Heart right ventricle (tissue), 16 donors: Measurements from ENCODE around the gene EXD3. TPM values are rescaled to one million over a fixed set of nuclear protein-coding genes. Genes with fewer than 3 reads are reported as not detected.

Source experiments
- ATAC-seq, 8 donors: fragments of 200-7000 bp; cut with Tn5 transposase; one replicate each; pipeline ENCODE4 v1.9.1; 2020; ENCODE audit warnings: mild to moderate bottlenecking in 8 of 8, moderate library complexity in 8 of 8, moderate number of reproducible peaks in 1 of 8
- DNase-seq, 2 donors: peaks; one replicate each; pipeline ENCODE4 v3.0.0-alpha.2; 2020
- H3K27ac ChIP-seq, 10 donors: fragments of 200-600 bp; sonication (generic) in 2 of 10; one replicate each; pipeline versions ENCODE4 v1.5.0 to v1.8.0; 2020 to 2022; ENCODE audit warnings: mild to moderate bottlenecking in 3 of 10
- H3K27me3 ChIP-seq, 7 donors: fragments of 200-600 bp; one replicate each; pipeline ENCODE4 v1.8.0; 2021 to 2022; ENCODE audit warnings: mild to moderate bottlenecking in 2 of 7
- H3K36me3 ChIP-seq, 9 donors: fragments of 200-600 bp; sonication (generic) in 1 of 9; one replicate each; pipeline versions ENCODE4 v1.5.0 to v1.8.0; 2020 to 2022; ENCODE audit warnings: mild to moderate bottlenecking in 2 of 9
- H3K4me1 ChIP-seq, 9 donors: fragments of 200-600 bp; sonication (generic) in 1 of 9; one replicate each; pipeline versions ENCODE4 v1.5.0 to v1.8.0; 2020 to 2022; ENCODE audit warnings: mild to moderate bottlenecking in 4 of 9
- H3K4me3 ChIP-seq, 10 donors: fragments of 200-600 bp; sonication (generic) in 2 of 10; one replicate each; pipeline versions ENCODE4 v1.5.0 to v1.8.0; 2020 to 2022; ENCODE audit warnings: mild to moderate bottlenecking in 7 of 10, moderate library complexity in 2 of 10
- H3K9me3 ChIP-seq, 11 donors: fragments of 200-600 bp in 10 of 11; sonication (generic) in 2 of 11; one replicate each; pipeline versions ENCODE4 v1.5.0 to v1.8.0; 2013 to 2022; ENCODE audit warnings: mild to moderate bottlenecking in 2 of 11, control low read depth in 1 of 11, moderate library complexity in 1 of 11
- WGBS, 2 donors: extraction: QIAGEN DNeasy Blood & Tissue Kit; methylation state at CpG; one replicate each; pipeline ENCODE4 v1.1.7; 2013; ENCODE audit warnings: inconsistent platforms in 1 of 2; 5-methylcytosine and 5-hydroxymethylcytosine counted together
- intact Hi-C, 10 donors: fragments of 100-400 bp; cut with DNase I; formaldehyde crosslinking; loops; one replicate each; pipeline versions ENCODE4 v1.11.1 to v1.14.2; 2022
- polyA plus RNA-seq, 2 donors: library from polyadenylated mRNA; stranded (reverse); fragments of 200-250 nt; gene quantifications; one replicate each; pipeline ENCODE4 v1.2.3, GENCODE V29; 2013
- total RNA-seq, 10 donors: library from RNA; stranded (reverse); fragmentation: NEBNext Ultra II Directional in 3 of 10; extraction: Animal tissue kit (Norgen Biotek cat#: 25700) in 3 of 10; gene quantifications; one replicate each; pipeline versions ENCODE4 v1.2.1 to v1.2.4, GENCODE V29; 2021 to 2023
- TF ChIP-seq, protein P1 (sequence below), 9 donors: fragments of 200-600 bp; sonication (generic) in 2 of 9; IDR thresholded peaks; one replicate each; pipeline versions ENCODE4 v1.5.0 to v1.8.0; 2021 to 2022; ENCODE audit warnings: antibody characterized with exemption in 9 of 9, mild to moderate bottlenecking in 5 of 9, moderate library complexity in 1 of 9
- donor health status: Arrhythmogenic right ventricular cardiomyopathy.
- donor health status: ischemic (EF 13 %, LVEDD 7.1; RV severe dilation, severe dysfunction).
- donor health status: healthy with polysubstance abuse.
- donor health status: DM: no; HTN: yes; CAD: no.
- donor health status: DM: no; HTN: no; CAD: no.
- donor health status: ischemic (EF 25% LVEDD 6.9; RV normal size, moderate dysfunction).
- donor health status: ischemic (EF 25% LVEDD 5.7; RV mildly dilated, moderate dysfunction).
- donor health status: healthy.
- donor health status: DM: yes; HTN: yes; CAD: no.
- donor health status: Ischemic cardiomyopathy.
- donor health status: ischemic (EF 35%, LVEDD 5.7; RV mildly dilated, moderate dysfunction).
- donor health status: nonischemic (EF 11% LVEDD 7.7; RV severe dilation, severe dysfunction).
- donor health status: DM: yes; HTN: yes; CAD: no.
- donor health status: PGD.
- donor health status: ischemic (EF 29% LVEDD 5.4; RV normal size, mild dysfunction).
- donor health status: nonischemic (EF 23%, LVEDD 6.1; RV moderate dilation, normal function).

EXD3 gene
- total and polyA plus RNA-seq, 12 donors = 5.8 to 33.0 (median 9.2) TPM

DNA sequence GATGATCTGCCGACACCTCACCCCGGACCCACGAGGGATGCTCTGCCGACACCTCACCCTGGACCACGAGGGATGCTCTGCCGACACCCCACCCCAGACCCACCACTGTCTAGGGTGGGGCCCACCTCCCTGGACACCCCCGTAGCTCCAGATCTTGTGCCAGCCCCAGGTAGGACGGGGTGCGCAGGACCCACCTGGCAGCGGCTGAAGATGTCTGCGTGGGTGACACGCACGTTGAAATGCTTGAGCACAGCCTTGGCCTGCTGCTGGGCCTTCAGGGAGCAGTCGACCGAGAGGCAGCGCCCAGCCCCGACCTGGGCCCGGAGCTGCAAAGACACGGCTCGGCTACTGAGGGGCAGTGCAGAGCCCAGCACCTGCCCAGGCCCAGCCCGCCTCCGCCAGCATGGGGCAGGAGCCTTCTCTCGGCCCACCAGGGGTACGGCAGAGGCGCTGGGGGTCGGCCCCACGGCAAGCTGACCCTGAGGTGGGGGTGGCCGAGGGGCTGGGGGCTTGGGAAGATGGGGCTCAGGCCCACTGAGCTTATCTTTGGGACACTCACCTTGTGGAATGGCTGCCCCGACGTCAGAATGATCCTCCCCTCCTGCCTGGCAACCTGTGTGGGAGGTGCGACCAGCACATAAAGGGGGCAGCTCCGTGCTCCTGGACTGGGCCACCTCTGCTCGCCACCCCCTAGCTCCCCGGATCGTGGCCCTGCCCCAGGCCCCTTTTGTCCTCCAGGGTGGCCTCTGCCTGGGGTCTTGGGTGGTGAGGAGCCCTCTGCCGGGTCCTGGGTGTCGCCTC lies 99.2 kb downstream of the EXD3 start:
- ATAC-seq (no peak), DNase-seq (peak in 1 of 2 donors; percentile 19)
- peaks cover 14 to 33% (median 30%) of the 10 kb centered on the region in 9 donors for H3K4me1 ChIP-seq
- no peaks in the 10 kb centered on the region for H3K9me3 ChIP-seq
- H3K27ac ChIP-seq = no peak overlapping the region
- no peaks in the 10 kb centered on the region for H3K36me3 ChIP-seq
- peaks cover 0 to 3% (median 0%) of the 10 kb centered on the region in 7 donors for H3K27me3 ChIP-seq
- H3K4me3 ChIP-seq = no peak overlapping the region
- intact Hi-C loops = no loop called here
- 93 to 95% methylated on average over 35 to 37 of the region's 37 CpGs for WGBS, 2 donors
- TF ChIP-seq, protein P1, sequence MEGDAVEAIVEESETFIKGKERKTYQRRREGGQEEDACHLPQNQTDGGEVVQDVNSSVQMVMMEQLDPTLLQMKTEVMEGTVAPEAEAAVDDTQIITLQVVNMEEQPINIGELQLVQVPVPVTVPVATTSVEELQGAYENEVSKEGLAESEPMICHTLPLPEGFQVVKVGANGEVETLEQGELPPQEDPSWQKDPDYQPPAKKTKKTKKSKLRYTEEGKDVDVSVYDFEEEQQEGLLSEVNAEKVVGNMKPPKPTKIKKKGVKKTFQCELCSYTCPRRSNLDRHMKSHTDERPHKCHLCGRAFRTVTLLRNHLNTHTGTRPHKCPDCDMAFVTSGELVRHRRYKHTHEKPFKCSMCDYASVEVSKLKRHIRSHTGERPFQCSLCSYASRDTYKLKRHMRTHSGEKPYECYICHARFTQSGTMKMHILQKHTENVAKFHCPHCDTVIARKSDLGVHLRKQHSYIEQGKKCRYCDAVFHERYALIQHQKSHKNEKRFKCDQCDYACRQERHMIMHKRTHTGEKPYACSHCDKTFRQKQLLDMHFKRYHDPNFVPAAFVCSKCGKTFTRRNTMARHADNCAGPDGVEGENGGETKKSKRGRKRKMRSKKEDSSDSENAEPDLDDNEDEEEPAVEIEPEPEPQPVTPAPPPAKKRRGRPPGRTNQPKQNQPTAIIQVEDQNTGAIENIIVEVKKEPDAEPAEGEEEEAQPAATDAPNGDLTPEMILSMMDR (IDR thresholded peaks at IDR 0.05) = no peak

- WGBS, 2 donors = 86 to 89% methylated on average over 22 of the region's 22 CpGs
- no peaks in the 10 kb centered on the region for H3K36me3 ChIP-seq
- H3K4me1 ChIP-seq = peaks cover 21 to 52% (median 41%) of the 10 kb centered on the region in 9 donors
- H3K27ac ChIP-seq = peak overlapping the region in 4 of 10 donors; percentile 64 to 90 (median 88)
- H3K27me3 ChIP-seq = peaks cover 0 to 7% (median 4%) of the 10 kb centered on the region in 7 donors
- no peaks in the 10 kb centered on the region for H3K9me3 ChIP-seq
- ATAC-seq (no peak), DNase-seq (no peak)
- intact Hi-C loops = no loop called here
- H3K4me3 ChIP-seq = no peak overlapping the region
- TF ChIP-seq, protein P1 (IDR thresholded peaks at IDR 0.05) = no peak
Observed at GRCh38 chr9:137321726-137322361, 101.1 kb downstream of the EXD3 start.

DNA sequence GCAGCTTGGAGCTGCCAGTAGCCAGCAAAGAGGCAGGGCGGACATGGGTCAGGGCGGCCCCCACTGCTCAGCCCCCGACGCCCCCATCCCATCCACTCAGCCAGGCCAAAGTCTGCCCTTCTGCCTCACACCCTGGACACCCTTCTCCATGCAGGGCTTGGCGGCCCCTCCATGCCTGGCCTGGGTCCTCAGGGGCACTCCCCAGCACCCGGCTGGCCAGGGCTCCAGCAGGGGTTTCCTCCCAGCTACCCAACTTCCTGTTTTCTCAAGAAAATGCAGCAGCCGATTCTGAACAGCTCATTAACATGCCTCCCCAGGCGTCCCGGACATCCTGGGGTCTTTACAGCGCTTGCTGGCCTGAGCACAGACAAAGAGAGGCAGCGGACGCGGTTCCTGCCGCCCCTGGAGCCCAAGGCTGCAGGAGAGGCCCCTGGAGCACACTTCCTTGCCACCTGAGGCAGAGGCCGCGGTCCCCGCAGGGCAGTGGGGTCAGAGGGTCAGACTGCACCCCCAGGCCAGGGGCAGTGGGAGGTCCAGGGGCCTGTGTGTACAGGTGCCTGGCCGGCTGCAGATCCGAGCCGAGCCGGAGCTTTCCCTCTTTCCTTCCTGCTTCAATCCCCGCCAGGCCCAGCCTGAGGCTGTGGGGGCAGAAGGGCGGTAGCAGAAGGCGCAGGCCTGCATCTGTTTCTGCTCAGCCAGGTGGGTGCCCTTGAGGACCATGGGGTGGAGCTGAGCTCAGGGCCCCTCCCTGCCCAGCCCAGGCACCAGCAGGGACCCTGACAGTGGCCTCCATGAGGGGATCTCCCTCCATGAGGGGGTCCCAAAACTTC lies 102.2 kb downstream of the EXD3 start:
- H3K27ac ChIP-seq = peak overlapping the region in 9 of 10 donors; percentile 47 to 90 (median 74)
- peak in 7 of 8 donors; percentile 5 to 54 (median 28) for ATAC-seq
- H3K27me3 ChIP-seq = peaks cover 0 to 16% (median 12%) of the 10 kb centered on the region in 7 donors
- peak in 1 of 2 donors; percentile 37 for DNase-seq
- intact Hi-C loops = no loop called here
- H3K36me3 ChIP-seq = no peaks in the 10 kb centered on the region
- H3K4me1 ChIP-seq = peaks cover 22 to 61% (median 50%) of the 10 kb centered on the region in 9 donors
- WGBS, 2 donors = 52 to 62% methylated on average over 23 to 24 of the region's 24 CpGs
- no peaks in the 10 kb centered on the region for H3K9me3 ChIP-seq
- TF ChIP-seq, protein P1 (IDR thresholded peaks at IDR 0.05) = no peak
- peak overlapping the region in 4 of 10 donors; percentile 2 to 17 (median 11) for H3K4me3 ChIP-seq
